ENCODE measurements around the gene KCNQ1.
A peak's percentile ranks its signal among the peaks of the same experiment; 100 is the strongest.
"Not testable (repeated sequence)": the region's sequence is repeated elsewhere in the genome, so short reads cannot be mapped to it uniquely, and the experiment has no call there.

KCNQ1 gene

GRCh38 chr11:2477936-2478335 is 33.1 kb downstream of the KCNQ1 start:
- no peak overlapping the region for H3K4me3 ChIP-seq (ENCODE audit: low read length)
- no peak for TF ChIP-seq CTCF (IDR thresholded peaks at IDR 0.05; ENCODE audit: insufficient read depth, low read depth, low read length, missing control alignments)
- DNase-seq (ENCODE audit: low read depth): no peak

- H3K4me3 ChIP-seq (ENCODE audit: low read length); DNase-seq (ENCODE audit: low read depth): not testable (repeated sequence)
These were observed 35.5 kb downstream of the KCNQ1 start for GRCh38 chr11:2480067-2480873.

- H3K4me3 ChIP-seq (ENCODE audit: low read length): no peak overlapping the region
- TF ChIP-seq CTCF (IDR thresholded peaks at IDR 0.05; ENCODE audit: insufficient read depth, low read depth, low read length, missing control alignments): no peak
- DNase-seq (ENCODE audit: low read depth): peak; percentile 6
These were observed 36.0 kb downstream of the KCNQ1 start for GRCh38 chr11:2480874-2481220.

GRCh38 chr11:2481253-2481652 is 36.4 kb downstream of the KCNQ1 start:
- TF ChIP-seq CTCF (IDR thresholded peaks at IDR 0.05; ENCODE audit: insufficient read depth, low read depth, low read length, missing control alignments): no peak
- DNase-seq (ENCODE audit: low read depth): peak; percentile 25
- no peak overlapping the region for H3K4me3 ChIP-seq (ENCODE audit: low read length)

GRCh38 chr11:2482204-2482603 is 37.4 kb downstream of the KCNQ1 start:
- no peak overlapping the region for H3K4me3 ChIP-seq (ENCODE audit: low read length)
- no peak for TF ChIP-seq CTCF (IDR thresholded peaks at IDR 0.05; ENCODE audit: insufficient read depth, low read depth, low read length, missing control alignments)
- no peak for DNase-seq (ENCODE audit: low read depth)

- no peak for DNase-seq (ENCODE audit: low read depth)
- no peak for TF ChIP-seq CTCF (IDR thresholded peaks at IDR 0.05; ENCODE audit: insufficient read depth, low read depth, low read length, missing control alignments)
- H3K4me3 ChIP-seq (ENCODE audit: low read length): no peak overlapping the region
These were observed 37.9 kb downstream of the KCNQ1 start for GRCh38 chr11:2482745-2483144.

GRCh38 chr11:2483426-2483825 is 38.6 kb downstream of the KCNQ1 start:
- H3K4me3 ChIP-seq (ENCODE audit: low read length): no peak overlapping the region
- TF ChIP-seq CTCF (IDR thresholded peaks at IDR 0.05; ENCODE audit: insufficient read depth, low read depth, low read length, missing control alignments): no peak
- DNase-seq (ENCODE audit: low read depth): no peak

All from epithelial cell of esophagus (primary cell).